Measurements from ENCODE around the gene GON4L. TPM values are rescaled to one million over a fixed set of nuclear protein-coding genes. Genes with fewer than 3 reads are reported as not detected.

The GON4L gene
- total RNA-seq, 2 experiments from 2014 or later: 43.4 to 46.8 TPM

- no peak overlapping the region for H3K4me3 Mint-ChIP-seq
- H3K4me1 Mint-ChIP-seq (ENCODE audit: low read depth): peaks cover 17% of the 10 kb centered on the region
- no peaks in the 10 kb centered on the region for H3K27me3 Mint-ChIP-seq
- intact Hi-C loops (cut with micrococcal nuclease): no loop called here
- ATAC-seq (no peak), DNase-seq (no peak)
- peaks cover 15% of the 10 kb centered on the region for H3K36me3 Mint-ChIP-seq (ENCODE audit: low read depth)
- no peaks in the 10 kb centered on the region for H3K9me3 Mint-ChIP-seq
- POLR2A ChIA-PET: interaction anchor here (0.7 kb wide), 1 partner anchor 36 kb away, joined by 5 read pairs; no protein-coding TSS in a partner anchor
- peak overlapping the region; percentile 17 for H3K27ac Mint-ChIP-seq
- CTCF ChIA-PET: interaction anchor here (0.9 kb wide), 1 partner anchor 26 kb away, joined by 3 read pairs; the partner anchor contains the start of gene SYT11
- TF ChIP-seq CTCF (IDR thresholded peaks at IDR 0.05): no peak
These were observed 23.2 kb downstream of the GON4L start for GRCh38 chr1:155833665-155834295.

- DNase-seq (no peak), ATAC-seq (no peak)
- H3K4me3 Mint-ChIP-seq: no peak overlapping the region
- H3K4me1 Mint-ChIP-seq (ENCODE audit: low read depth): peaks cover 6% of the 10 kb centered on the region
- H3K27ac Mint-ChIP-seq: no peak overlapping the region
- intact Hi-C loops (cut with micrococcal nuclease): no loop called here
- ChIA-PET CTCF (no interaction called here), POLR2A (interaction anchor here (0.8 kb wide), 1 partner anchor 158 kb away, joined by 3 read pairs; no protein-coding TSS in a partner anchor)
- TF ChIP-seq CTCF (IDR thresholded peaks at IDR 0.05): no peak
- H3K36me3 Mint-ChIP-seq (ENCODE audit: low read depth): peaks cover 12% of the 10 kb centered on the region
- no peaks in the 10 kb centered on the region for H3K9me3 Mint-ChIP-seq
- H3K27me3 Mint-ChIP-seq: no peaks in the 10 kb centered on the region
These were observed 25.6 kb downstream of the GON4L start for GRCh38 chr1:155831279-155831976.

- ATAC-seq: no peak
- TF ChIP-seq CTCF (IDR thresholded peaks at IDR 0.05): no peak
- Mint-ChIP-seq H3K27me3 (no peaks in the 10 kb centered on the region), H3K4me3 (no peak overlapping the region), H3K9me3 (no peaks in the 10 kb centered on the region), H3K27ac (no peak overlapping the region), H3K4me1 (ENCODE audit: low read depth) (no peaks in the 10 kb centered on the region), H3K36me3 (ENCODE audit: low read depth) (peaks cover 24% of the 10 kb centered on the region)
- intact Hi-C loops (cut with micrococcal nuclease): no loop called here
- ChIA-PET CTCF (no interaction called here), POLR2A (no interaction called here)
- DNase-seq: no peak
These were observed 29.6 kb downstream of the GON4L start for GRCh38 chr1:155827450-155827849.

- DNase-seq (no peak), ATAC-seq (no peak)
- Mint-ChIP-seq H3K27me3 (no peaks in the 10 kb centered on the region), H3K27ac (no peak overlapping the region), H3K36me3 (ENCODE audit: low read depth) (peaks cover 21% of the 10 kb centered on the region), H3K4me1 (ENCODE audit: low read depth) (peaks cover 5% of the 10 kb centered on the region), H3K4me3 (no peak overlapping the region), H3K9me3 (no peaks in the 10 kb centered on the region)
- intact Hi-C loops (cut with micrococcal nuclease): no loop called here
- TF ChIP-seq CTCF (IDR thresholded peaks at IDR 0.05): no peak
- POLR2A ChIA-PET: no interaction called here
- CTCF ChIA-PET: interaction anchor here (0.6 to 1.1 kb wide), 2 partner anchors 17 to 23 kb away, joined by 3 read pairs; no protein-coding TSS in a partner anchor
These were observed 40.7 kb downstream of the GON4L start for GRCh38 chr1:155816351-155816750.

GRCh38 chr1:155813672-155814071, 43.3 kb downstream of the GON4L start:
- ChIA-PET CTCF (no interaction called here), POLR2A (no interaction called here)
- intact Hi-C loops (cut with micrococcal nuclease): no loop called here
- DNase-seq (no peak), ATAC-seq (no peak)
- Mint-ChIP-seq H3K4me3 (no peak overlapping the region), H3K27ac (peak overlapping the region; percentile 85), H3K4me1 (ENCODE audit: low read depth) (peaks cover 5% of the 10 kb centered on the region), H3K36me3 (ENCODE audit: low read depth) (peaks cover 17% of the 10 kb centered on the region), H3K9me3 (no peaks in the 10 kb centered on the region), H3K27me3 (no peaks in the 10 kb centered on the region)
- no peak for TF ChIP-seq CTCF (IDR thresholded peaks at IDR 0.05)

Measured in activated CD8-positive, alpha-beta T cell treated with anti-CD3 and anti-CD28 coated beads for 36 hours (primary cell).